Measurements from ENCODE around the gene EMILIN2.
"Not testable (repeated sequence)": the region's sequence is repeated elsewhere in the genome, so short reads cannot be mapped to it uniquely, and the experiment has no call there.

The EMILIN2 gene

GRCh38 chr18:2845172-2845571 lies 1.6 kb upstream of the EMILIN2 start:
- no peak for DNase-seq (ENCODE audit: low read depth)

GRCh38 chr18:2847317-2848246 lies 776 bp downstream of the EMILIN2 start:
- peak; percentile 46 for DNase-seq (ENCODE audit: low read depth)

- DNase-seq (ENCODE audit: low read depth), result no peak
Observed at GRCh38 chr18:2848247-2849246, 1.7 kb downstream of the EMILIN2 start.

- no peak for DNase-seq (ENCODE audit: low read depth)
Observed at GRCh38 chr18:2850816-2851215, 4.0 kb downstream of the EMILIN2 start.

- DNase-seq (ENCODE audit: low read depth), result no peak
Observed at GRCh38 chr18:2851771-2852170, 5.0 kb downstream of the EMILIN2 start.

- not testable (repeated sequence) for DNase-seq (ENCODE audit: low read depth)
Observed at GRCh38 chr18:2852460-2852859, 5.7 kb downstream of the EMILIN2 start.

- no peak for DNase-seq (ENCODE audit: low read depth)
Observed at GRCh38 chr18:2853173-2853925, 6.5 kb downstream of the EMILIN2 start.

- DNase-seq (ENCODE audit: low read depth), result no peak
Observed at GRCh38 chr18:2853926-2854664, 7.3 kb downstream of the EMILIN2 start.

- no peak for DNase-seq (ENCODE audit: low read depth)
Observed at GRCh38 chr18:2854875-2855274, 8.1 kb downstream of the EMILIN2 start.

GRCh38 chr18:2855560-2856350 lies 8.9 kb downstream of the EMILIN2 start:
- no peak for DNase-seq (ENCODE audit: low read depth)

- DNase-seq (ENCODE audit: low read depth), result no peak
Observed at GRCh38 chr18:2856547-2857170, 9.9 kb downstream of the EMILIN2 start.

GRCh38 chr18:2857491-2858131 lies 10.8 kb downstream of the EMILIN2 start:
- DNase-seq (ENCODE audit: low read depth), result peak; percentile 80

GRCh38 chr18:2860397-2860796 lies 13.6 kb downstream of the EMILIN2 start:
- not testable (repeated sequence) for DNase-seq (ENCODE audit: low read depth)

- DNase-seq (ENCODE audit: low read depth), result not testable (repeated sequence)
Observed at GRCh38 chr18:2863997-2864396, 17.2 kb downstream of the EMILIN2 start.

- DNase-seq (ENCODE audit: low read depth), result not testable (repeated sequence)
Observed at GRCh38 chr18:2866465-2866864, 19.7 kb downstream of the EMILIN2 start.

- DNase-seq (ENCODE audit: low read depth), result no peak
Observed at GRCh38 chr18:2869207-2869606, 22.4 kb downstream of the EMILIN2 start.

- DNase-seq (ENCODE audit: low read depth), result no peak
Observed at GRCh38 chr18:2871111-2871720, 24.4 kb downstream of the EMILIN2 start.

GRCh38 chr18:2872095-2872494 lies 25.3 kb downstream of the EMILIN2 start:
- DNase-seq (ENCODE audit: low read depth), result no peak

GRCh38 chr18:2874765-2875164 lies 28.0 kb downstream of the EMILIN2 start:
- DNase-seq (ENCODE audit: low read depth), result no peak

All from iris pigment epithelial cell (primary cell).